Fibroblast of skin of left quadriceps (primary cell): ENCODE results near the gene AJUBA.
A peak's percentile ranks its signal among the peaks of the same experiment; 100 is the strongest.

Experiments
- DNase-seq, 2 experiments: peaks; one replicate each; pipeline ENCODE4 v3.0.0-alpha.2; 2013; ENCODE audit warnings: low read depth in 2 of 2

The AJUBA gene

DNA sequence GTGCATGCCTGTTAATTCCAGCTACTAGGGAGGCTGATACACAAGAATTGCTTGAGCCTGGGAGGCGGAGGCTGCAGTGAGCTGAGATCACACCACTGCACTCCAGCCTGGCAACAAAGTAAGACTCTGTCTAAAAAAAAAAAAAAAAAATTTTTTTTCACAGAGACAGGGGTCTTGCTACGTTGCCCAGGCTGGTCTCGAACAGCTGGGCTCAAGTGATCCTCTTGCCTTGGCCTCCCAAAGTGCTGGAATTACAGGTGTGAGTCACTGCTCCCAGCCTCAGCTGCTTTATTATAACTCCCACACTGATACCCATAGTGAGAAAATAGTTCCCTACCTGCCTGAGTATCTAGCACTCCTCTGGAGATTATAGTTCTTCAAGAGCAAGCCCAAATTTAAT, 36.7 kb downstream of the AJUBA start:
- DNase-seq = no peak

DNA sequence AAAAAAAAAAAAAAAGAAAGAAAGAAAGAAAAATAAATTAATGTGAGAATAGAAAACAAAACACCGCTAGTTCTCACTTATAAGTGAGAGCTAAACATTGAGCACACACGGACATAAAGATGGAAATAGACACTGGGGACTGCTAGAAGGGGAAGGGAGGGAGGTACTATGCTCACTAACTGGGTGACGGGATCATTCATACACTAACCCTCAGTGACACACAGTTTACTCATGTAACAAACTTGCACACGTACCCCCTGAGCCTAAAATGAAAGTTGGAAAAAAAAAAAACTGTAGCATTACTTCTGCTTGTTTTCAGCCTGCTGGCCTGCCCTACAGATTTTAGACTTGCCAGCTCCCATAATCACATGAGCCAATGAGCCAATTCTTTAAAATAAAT, 42.7 kb downstream of the AJUBA start:
- peak in 1 of 2 experiments; percentile 10 for DNase-seq

DNA sequence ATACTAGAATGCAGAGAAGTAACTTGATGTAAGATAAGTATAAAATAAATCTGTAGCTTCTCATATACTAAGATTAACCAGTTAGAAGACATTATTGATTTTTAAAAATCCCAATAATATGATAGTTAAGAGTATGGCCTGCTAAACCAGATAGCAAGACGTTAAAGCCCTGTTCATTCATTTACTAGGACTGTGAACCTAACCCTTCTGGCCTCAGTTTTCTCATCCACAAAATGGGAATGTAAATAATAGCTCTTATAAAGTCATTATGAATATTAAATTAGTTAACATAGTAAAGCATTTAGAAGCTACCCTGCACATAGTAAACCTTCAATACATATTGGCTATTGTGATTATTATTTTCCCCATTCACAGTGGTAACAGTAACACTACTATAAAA, 47.2 kb downstream of the AJUBA start:
- no peak for DNase-seq

DNA sequence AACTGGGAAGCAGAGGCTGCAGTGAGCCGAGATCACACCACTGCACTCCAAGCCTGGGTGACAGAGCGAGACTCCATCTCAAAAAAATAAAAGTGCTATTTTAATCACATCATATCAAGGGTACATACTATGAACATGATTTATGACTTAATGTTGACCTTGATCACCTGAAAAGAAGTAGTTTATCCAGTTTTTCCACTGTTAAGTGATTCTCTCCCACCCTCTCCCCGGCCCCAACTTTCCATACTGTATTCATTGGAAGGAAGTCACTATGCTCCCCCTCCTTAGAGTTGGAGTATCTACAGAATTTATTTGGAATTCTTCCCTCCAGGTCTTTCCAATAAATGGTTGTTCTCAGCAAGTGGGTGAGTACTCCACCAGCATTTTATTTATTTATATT, 50.2 kb downstream of the AJUBA start:
- no peak for DNase-seq

DNA sequence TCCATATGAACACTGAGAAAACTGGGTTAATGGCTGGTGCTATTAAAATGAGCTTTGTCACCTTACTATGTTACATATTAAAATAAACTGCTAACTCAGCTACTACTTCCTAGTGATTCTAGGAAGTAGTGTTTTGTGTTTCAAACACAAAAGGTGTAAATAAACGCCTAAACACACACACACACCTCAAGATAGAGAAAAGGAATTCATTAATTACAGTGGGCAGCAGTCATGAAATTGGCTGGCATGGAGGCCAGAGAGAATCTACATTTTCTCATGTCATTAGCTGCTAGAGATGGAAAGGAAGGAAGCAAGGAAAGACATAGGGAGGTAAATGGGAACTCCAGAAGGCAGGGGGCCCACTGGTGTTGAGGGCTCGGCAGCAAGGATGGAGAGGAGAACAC, 52.4 kb downstream of the AJUBA start:
- no peak for DNase-seq

DNA sequence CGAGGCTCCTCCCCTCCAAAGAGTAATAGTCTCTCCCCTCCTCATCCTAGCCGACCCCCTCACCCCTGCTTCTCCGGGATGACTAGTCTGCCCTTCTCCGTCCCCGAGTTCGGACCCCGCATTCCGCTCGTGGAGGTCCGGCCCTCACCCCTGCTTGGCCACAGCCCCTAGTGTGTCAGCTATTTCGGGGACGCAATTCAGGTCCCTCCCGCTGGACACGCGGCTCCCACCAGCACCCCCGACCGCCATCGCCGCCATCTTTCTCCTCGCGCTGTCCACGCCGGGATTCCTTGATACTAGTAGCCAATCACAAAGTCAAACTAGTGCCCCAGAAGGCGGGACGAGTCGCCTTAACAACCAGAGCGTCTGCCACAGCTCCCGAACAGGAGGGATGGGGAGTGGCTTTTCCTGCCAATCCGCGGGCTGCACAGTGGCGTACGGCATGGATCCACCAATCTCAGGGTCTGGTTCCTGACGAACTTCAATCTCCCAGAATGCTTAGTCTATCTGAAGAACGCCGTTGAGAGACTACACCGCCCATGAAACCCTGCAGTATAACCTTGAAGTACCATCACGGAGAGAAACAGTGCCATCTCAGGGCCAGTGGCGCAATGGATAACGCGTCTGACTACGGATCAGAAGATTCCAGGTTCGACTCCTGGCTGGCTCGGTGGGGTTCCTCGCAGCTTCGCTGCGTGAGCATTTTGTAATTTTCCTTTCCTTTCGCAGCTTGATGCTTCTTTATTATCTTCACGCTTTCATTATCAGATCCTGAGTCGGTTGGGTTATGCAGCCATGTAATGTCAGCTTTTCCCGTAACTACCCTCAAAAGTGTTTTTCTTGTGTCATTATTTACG, 53.0 kb downstream of the AJUBA start, which contains the start of gene PRMT5:
Gene PRMT5, minus strand, starts transcription at position 273 of the 857 bp plus-strand sequence. Its CDS starts 15 bp downstream, at position 258.
- DNase-seq = peak; percentile 99 to 100

DNA sequence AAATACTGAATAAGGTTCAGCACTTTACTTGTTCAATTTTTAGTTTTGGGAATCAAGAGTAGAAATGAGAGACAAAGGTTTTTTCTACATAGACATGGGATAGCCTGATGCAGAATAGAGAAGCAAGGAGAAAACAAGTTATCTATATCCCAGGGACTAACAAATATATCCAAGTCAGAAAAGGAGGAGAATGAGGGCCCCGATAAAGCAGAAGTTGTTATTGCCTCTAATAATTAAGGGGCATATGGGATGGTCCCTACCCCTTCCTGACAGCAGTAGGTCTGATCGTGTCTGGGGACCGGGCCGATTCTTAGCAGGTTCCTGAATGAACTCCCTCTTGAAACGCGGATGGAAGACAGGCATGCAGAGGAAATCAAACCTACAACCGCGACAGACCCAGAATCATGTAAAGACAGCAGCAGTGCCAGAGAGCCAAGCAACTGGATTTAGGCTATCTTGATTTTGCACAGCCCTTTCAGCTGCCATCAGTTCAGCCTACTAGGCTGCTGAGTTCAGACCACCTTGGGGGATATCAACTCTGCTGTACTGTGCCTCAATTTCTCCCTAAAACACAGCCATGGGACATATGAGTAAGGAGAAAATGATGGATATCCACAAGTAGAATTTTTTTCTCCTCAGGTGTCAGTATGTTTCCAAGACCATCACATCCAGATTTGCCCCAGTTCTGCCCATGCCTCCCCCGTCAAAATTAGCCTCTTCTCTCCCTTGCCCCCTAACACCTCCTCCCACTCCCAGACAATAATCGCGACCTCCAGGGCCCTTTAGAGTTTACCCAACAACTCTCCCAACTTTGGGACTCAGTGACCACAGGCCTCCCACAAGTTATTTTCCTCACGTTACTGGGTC, 53.9 kb downstream of the AJUBA start:
- DNase-seq = no peak

DNA sequence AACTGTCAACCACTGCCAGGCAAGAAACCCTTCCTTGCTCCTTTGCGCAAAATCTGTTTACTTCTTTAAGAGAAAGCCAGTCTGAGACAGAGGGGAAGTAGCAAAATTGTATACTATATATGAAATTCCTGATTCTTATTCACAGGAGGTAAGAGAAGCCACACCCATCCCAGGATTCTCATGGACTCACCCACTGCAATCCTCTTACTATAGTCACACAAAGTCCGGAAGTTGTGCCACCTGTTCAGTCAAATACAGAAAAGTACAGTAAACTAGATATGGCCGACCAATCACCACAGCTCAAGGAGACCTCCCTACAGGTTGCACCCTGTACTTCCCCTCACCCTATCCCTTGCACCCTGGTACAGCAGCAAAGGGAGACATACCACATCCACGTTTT, 56.0 kb downstream of the AJUBA start:
- no peak for DNase-seq

DNA sequence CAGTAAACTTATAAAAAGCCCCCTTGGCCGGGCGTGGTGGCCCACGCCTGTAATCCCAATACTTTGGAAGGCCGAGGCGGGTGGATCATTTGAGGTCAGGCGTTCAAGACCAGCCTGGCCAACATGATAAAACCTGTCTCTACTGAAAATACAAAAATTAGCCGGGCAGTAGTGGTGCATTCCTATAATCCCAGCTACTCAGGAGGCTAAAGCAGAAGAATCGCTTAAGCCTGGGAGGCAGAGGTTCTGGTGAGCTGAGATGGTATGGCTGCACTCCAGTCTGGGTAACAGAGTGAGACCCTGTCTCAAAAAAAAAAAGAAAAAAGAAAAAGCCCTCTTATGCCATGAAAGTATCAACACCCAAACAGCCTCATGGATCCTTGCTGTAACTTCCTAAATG, 56.8 kb downstream of the AJUBA start:
- no peak for DNase-seq

DNA sequence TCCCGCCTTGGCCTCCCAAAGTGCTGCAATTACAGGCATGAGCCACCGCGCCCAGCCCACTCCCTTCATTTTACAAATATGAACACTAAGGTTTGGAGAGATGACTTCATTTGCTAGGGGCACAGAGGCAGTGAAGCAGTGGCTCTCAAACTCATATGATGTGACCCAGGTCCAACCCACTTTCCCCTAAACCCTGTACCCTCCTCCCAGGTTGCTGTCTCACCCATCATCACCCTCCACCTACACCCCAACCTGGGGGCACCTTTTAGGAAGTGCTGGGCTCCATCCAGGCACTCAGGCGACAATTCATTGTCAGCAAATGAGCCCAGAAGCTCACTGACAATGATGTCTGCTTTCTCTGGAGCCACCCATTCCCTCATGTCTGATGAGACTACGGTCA, 58.6 kb downstream of the AJUBA start:
- DNase-seq = no peak

DNA sequence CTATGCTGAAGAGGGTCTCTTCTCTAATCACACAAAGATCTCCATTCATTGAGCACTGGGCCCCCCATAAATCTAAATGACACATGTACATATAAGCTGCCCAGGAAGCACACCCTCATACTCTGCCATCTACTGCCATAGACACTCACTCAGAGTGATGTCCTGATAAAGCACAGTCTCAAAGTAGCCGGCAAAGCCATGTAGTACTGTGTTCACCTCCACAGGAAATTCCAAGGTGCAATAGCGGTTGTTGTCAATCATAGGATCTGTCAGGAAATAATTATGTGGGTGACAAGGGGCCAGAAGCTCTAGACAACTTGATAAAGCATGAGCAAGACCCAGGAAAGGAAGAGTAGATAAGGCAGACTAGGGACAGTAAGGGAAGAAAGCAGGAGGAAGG, 60.1 kb downstream of the AJUBA start:
- no peak for DNase-seq
